ENCODE data around the gene NKG7. TPM values are rescaled to one million over a fixed set of nuclear protein-coding genes. Genes with fewer than 3 reads are reported as not detected.

NKG7 gene
- total and polyA plus RNA-seq, 2 of the 13 experiments (the other 11 are each of a cell fraction or from before 2014, with no cell fraction given) = 0.40 TPM; not detected in 1

DNA sequence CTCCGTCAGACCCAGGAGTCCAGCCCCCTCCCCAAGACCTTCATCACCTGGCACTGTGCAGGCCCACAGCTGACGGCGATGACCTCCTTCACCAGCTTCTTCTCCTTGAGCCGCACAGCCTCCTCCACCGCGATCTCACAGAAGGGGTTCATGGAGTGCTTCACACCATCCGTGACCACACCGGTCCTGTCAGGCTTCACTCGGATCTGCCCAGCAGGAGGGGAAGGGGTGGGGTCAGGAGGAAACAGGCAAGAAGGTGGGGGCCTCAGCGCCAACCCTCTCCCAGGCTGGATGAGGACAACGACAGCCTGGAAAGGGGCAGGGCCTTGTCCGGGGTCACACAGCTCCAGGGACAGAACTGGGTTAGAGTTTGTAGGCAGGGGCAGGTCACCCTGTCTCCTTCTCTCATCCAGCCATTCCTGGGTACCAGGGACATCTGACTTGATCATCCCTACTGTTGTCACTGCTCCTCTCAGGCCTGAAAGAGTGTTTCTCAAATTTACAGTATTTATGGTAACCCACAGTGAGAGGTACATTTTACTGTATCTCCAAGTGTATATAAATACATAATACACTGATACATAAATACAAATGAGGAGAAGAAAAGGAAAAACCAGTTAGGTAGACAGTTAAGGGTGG lies 18.2 kb downstream of the NKG7 start (continued):
- TF ChIP-seq, protein P1, sequence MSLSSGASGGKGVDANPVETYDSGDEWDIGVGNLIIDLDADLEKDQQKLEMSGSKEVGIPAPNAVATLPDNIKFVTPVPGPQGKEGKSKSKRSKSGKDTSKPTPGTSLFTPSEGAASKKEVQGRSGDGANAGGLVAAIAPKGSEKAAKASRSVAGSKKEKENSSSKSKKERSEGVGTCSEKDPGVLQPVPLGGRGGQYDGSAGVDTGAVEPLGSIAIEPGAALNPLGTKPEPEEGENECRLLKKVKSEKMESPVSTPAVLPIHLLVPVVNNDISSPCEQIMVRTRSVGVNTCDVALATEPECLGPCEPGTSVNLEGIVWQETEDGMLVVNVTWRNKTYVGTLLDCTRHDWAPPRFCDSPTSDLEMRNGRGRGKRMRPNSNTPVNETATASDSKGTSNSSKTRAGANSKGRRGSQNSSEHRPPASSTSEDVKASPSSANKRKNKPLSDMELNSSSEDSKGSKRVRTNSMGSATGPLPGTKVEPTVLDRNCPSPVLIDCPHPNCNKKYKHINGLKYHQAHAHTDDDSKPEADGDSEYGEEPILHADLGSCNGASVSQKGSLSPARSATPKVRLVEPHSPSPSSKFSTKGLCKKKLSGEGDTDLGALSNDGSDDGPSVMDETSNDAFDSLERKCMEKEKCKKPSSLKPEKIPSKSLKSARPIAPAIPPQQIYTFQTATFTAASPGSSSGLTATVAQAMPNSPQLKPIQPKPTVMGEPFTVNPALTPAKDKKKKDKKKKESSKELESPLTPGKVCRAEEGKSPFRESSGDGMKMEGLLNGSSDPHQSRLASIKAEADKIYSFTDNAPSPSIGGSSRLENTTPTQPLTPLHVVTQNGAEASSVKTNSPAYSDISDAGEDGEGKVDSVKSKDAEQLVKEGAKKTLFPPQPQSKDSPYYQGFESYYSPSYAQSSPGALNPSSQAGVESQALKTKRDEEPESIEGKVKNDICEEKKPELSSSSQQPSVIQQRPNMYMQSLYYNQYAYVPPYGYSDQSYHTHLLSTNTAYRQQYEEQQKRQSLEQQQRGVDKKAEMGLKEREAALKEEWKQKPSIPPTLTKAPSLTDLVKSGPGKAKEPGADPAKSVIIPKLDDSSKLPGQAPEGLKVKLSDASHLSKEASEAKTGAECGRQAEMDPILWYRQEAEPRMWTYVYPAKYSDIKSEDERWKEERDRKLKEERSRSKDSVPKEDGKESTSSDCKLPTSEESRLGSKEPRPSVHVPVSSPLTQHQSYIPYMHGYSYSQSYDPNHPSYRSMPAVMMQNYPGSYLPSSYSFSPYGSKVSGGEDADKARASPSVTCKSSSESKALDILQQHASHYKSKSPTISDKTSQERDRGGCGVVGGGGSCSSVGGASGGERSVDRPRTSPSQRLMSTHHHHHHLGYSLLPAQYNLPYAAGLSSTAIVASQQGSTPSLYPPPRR (CRISPR knock-in tag; IDR thresholded peaks at IDR 0.05; ENCODE audit: borderline replicate concordance) = no peak; the same call in 1 of the 2 replicates
- TF ChIP-seq, protein P2, sequence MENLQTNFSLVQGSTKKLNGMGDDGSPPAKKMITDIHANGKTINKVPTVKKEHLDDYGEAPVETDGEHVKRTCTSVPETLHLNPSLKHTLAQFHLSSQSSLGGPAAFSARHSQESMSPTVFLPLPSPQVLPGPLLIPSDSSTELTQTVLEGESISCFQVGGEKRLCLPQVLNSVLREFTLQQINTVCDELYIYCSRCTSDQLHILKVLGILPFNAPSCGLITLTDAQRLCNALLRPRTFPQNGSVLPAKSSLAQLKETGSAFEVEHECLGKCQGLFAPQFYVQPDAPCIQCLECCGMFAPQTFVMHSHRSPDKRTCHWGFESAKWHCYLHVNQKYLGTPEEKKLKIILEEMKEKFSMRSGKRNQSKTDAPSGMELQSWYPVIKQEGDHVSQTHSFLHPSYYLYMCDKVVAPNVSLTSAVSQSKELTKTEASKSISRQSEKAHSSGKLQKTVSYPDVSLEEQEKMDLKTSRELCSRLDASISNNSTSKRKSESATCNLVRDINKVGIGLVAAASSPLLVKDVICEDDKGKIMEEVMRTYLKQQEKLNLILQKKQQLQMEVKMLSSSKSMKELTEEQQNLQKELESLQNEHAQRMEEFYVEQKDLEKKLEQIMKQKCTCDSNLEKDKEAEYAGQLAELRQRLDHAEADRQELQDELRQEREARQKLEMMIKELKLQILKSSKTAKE (CRISPR knock-in tag; IDR thresholded peaks at IDR 0.05; ENCODE audit: borderline replicate concordance) = 0 out of 2 replicates have a peak, but pooled peaks have one; percentile 28
- TF ChIP-seq ZSCAN25 (CRISPR knock-in tag; IDR thresholded peaks at IDR 0.05) (no peak; the same call in 1 of the 2 replicates), NRL (CRISPR knock-in tag; IDR thresholded peaks at IDR 0.05; ENCODE audit: borderline replicate concordance) (peak; percentile 39; the same call in 1 of the 2 replicates), ZKSCAN5 (CRISPR knock-in tag; IDR thresholded peaks at IDR 0.05) (no peak), HNF4G (IDR thresholded peaks at IDR 0.05; ENCODE audit: borderline replicate concordance, low read depth, low read length) (no peak), HNF4G (CRISPR knock-in tag; IDR thresholded peaks at IDR 0.05; ENCODE audit: borderline replicate concordance, low read depth) (peak; percentile 8; the same call in 1 of the 2 replicates), XRCC5 (optimal IDR thresholded peaks at IDR 0.05; ENCODE audit: low read length) (peak; percentile 53), TAF1 (CRISPR knock-in tag; IDR thresholded peaks at IDR 0.05) (peak; percentile 62), NR2C2 (CRISPR knock-in tag; IDR thresholded peaks at IDR 0.05; ENCODE audit: borderline replicate concordance) (peak; percentile 44; the same call in 1 of the 2 replicates), RFX5 (IDR thresholded peaks at IDR 0.05; ENCODE audit: low read depth, low read length) (no peak), ZNF30 (CRISPR knock-in tag; IDR thresholded peaks at IDR 0.05) (no peak), MED1 (CRISPR knock-in tag; IDR thresholded peaks at IDR 0.05) (peak; percentile 74)
- TF ChIP-seq, protein P3, sequence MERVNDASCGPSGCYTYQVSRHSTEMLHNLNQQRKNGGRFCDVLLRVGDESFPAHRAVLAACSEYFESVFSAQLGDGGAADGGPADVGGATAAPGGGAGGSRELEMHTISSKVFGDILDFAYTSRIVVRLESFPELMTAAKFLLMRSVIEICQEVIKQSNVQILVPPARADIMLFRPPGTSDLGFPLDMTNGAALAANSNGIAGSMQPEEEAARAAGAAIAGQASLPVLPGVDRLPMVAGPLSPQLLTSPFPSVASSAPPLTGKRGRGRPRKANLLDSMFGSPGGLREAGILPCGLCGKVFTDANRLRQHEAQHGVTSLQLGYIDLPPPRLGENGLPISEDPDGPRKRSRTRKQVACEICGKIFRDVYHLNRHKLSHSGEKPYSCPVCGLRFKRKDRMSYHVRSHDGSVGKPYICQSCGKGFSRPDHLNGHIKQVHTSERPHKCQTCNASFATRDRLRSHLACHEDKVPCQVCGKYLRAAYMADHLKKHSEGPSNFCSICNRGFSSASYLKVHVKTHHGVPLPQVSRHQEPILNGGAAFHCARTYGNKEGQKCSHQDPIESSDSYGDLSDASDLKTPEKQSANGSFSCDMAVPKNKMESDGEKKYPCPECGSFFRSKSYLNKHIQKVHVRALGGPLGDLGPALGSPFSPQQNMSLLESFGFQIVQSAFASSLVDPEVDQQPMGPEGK (CRISPR knock-in tag; IDR thresholded peaks at IDR 0.05) = peak; percentile 98
- TF ChIP-seq, protein P4, sequence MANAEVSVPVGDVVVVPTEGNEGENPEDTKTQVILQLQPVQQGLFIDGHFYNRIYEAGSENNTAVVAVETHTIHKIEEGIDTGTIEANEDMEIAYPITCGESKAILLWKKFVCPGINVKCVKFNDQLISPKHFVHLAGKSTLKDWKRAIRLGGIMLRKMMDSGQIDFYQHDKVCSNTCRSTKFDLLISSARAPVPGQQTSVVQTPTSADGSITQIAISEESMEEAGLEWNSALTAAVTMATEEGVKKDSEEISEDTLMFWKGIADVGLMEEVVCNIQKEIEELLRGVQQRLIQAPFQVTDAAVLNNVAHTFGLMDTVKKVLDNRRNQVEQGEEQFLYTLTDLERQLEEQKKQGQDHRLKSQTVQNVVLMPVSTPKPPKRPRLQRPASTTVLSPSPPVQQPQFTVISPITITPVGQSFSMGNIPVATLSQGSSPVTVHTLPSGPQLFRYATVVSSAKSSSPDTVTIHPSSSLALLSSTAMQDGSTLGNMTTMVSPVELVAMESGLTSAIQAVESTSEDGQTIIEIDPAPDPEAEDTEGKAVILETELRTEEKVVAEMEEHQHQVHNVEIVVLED (CRISPR knock-in tag; IDR thresholded peaks at IDR 0.05; ENCODE audit: borderline replicate concordance) = no peak
- TF ChIP-seq, protein P5, sequence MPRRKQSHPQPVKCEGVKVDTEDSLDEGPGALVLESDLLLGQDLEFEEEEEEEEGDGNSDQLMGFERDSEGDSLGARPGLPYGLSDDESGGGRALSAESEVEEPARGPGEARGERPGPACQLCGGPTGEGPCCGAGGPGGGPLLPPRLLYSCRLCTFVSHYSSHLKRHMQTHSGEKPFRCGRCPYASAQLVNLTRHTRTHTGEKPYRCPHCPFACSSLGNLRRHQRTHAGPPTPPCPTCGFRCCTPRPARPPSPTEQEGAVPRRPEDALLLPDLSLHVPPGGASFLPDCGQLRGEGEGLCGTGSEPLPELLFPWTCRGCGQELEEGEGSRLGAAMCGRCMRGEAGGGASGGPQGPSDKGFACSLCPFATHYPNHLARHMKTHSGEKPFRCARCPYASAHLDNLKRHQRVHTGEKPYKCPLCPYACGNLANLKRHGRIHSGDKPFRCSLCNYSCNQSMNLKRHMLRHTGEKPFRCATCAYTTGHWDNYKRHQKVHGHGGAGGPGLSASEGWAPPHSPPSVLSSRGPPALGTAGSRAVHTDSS (CRISPR knock-in tag; conservative IDR thresholded peaks at IDR 0.05) = no peak

Data from HepG2 (cell line).